Muscle of leg (tissue), 11 donors: Measurements from ENCODE around the gene RPS2. TPM values are rescaled to one million over a fixed set of nuclear protein-coding genes. Genes with fewer than 3 reads are reported as not detected.
"Not testable (repeated sequence)": the region's sequence is repeated elsewhere in the genome, so short reads cannot be mapped to it uniquely, and the experiment has no call there.

Experiments
- DNase-seq: peaks from one replicate; pipeline ENCODE4 v3.0.0; 2013
- H3K27ac ChIP-seq: one replicate; pipeline ENCODE4 v1.5.1; 2013; ENCODE audit warnings: mild to moderate bottlenecking, low read length, control low read depth
- H3K27me3 ChIP-seq: one replicate; pipeline ENCODE4 v1.6.1; 2013; ENCODE audit warnings: low read length; ENCODE audit not compliant: control insufficient read depth, insufficient read depth
- H3K36me3 ChIP-seq: one replicate; pipeline ENCODE4 v1.6.1; 2013; ENCODE audit warnings: low read length; ENCODE audit not compliant: control insufficient read depth, insufficient read depth
- H3K4me1 ChIP-seq: one replicate; pipeline ENCODE4 v1.6.1; 2013; ENCODE audit warnings: low read length; ENCODE audit not compliant: control insufficient read depth, insufficient read depth
- H3K4me3 ChIP-seq: one replicate; pipeline ENCODE4 v1.5.1; 2013; ENCODE audit warnings: low read length, control low read depth
- H3K9me3 ChIP-seq: replicated peaks from 2 replicates; pipeline ENCODE4 v1.6.1; 2013; ENCODE audit warnings: low read depth, low read length; ENCODE audit not compliant: control insufficient read depth
- WGBS: methylation state at CpG from one replicate; pipeline ENCODE4 v1.1.5; 2013; ENCODE audit warnings: missing lambda C conversion rate; ENCODE audit not compliant: insufficient coverage; 5-methylcytosine and 5-hydroxymethylcytosine counted together
- polyA plus RNA-seq, 8 donors: library from polyadenylated mRNA; unstranded; fragments of 120-200 nt; gene quantifications; one replicate each; pipeline versions ENCODE4 v1.2.1 to v1.2.3, GENCODE V29; 2013; ENCODE audit warnings: inconsistent platforms in 1 of 8, low replicate concordance in 1 of 8; ENCODE audit not compliant: insufficient read length in 8 of 8, insufficient read depth in 1 of 8
- total RNA-seq: library from RNA; stranded (reverse); fragments of 120-200 nt; gene quantifications from one replicate; pipeline ENCODE4 v1.2.4, GENCODE V29; 2013

RPS2 gene
- total and polyA plus RNA-seq, 9 donors: 2,334 to 3,712 (median 3,453) TPM

GRCh38 chr16:1965396-1966001 is 873 bp upstream of the RPS2 start:
- Histone ChIP-seq H3K36me3 (peaks cover 32% of the 10 kb centered on the region), H3K4me3 (peak overlapping the region; percentile 93), H3K4me1 (peaks cover 30% of the 10 kb centered on the region), H3K27me3 (no peaks in the 10 kb centered on the region), H3K27ac (peak overlapping the region; percentile 97), H3K9me3 (no peaks in the 10 kb centered on the region)
- no peak for DNase-seq
- WGBS: 19% methylated on average over 24 of the region's 24 CpGs

DNA sequence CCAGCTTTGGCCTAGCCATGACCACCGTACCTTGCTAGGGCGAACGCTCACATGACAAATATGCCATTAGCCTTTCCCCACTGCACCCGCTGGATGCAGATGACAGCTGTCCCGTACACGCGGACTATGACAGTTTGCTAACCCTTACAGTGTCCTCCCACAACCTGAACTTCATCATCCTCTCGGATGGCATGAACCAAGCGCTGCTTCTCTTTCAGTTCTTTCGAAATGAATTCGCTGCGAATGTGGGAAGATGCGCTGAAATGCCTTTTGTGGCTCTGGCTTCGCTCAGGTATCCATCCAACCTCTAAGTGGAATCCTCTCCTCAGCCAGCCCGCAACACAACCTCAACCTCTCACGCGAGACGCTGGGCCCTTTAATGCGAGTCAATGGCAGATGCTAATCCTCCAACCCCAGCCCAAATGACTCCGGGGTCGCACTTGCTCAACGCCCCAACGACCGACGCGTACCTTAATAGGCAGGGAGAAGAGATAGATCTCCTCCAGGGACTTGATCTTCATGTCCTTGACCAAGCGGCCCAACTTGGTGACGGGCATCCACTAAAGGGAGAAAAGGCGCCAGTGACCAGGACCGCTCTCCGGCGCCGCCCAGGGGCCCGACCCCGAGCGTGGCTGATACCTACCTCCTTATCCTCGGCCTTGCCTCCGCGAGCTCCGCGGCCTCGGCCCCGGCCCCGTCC is 670 bp downstream of the RPS2 start:
- Histone ChIP-seq H3K36me3 (peaks cover 33% of the 10 kb centered on the region), H3K4me1 (peaks cover 38% of the 10 kb centered on the region), H3K27me3 (no peaks in the 10 kb centered on the region), H3K4me3 (peak overlapping the region; percentile 93), H3K9me3 (no peaks in the 10 kb centered on the region), H3K27ac (peak overlapping the region; percentile 96)
- 5% methylated on average over 29 of the region's 44 CpGs for WGBS
- peak; percentile 50 for DNase-seq

DNA sequence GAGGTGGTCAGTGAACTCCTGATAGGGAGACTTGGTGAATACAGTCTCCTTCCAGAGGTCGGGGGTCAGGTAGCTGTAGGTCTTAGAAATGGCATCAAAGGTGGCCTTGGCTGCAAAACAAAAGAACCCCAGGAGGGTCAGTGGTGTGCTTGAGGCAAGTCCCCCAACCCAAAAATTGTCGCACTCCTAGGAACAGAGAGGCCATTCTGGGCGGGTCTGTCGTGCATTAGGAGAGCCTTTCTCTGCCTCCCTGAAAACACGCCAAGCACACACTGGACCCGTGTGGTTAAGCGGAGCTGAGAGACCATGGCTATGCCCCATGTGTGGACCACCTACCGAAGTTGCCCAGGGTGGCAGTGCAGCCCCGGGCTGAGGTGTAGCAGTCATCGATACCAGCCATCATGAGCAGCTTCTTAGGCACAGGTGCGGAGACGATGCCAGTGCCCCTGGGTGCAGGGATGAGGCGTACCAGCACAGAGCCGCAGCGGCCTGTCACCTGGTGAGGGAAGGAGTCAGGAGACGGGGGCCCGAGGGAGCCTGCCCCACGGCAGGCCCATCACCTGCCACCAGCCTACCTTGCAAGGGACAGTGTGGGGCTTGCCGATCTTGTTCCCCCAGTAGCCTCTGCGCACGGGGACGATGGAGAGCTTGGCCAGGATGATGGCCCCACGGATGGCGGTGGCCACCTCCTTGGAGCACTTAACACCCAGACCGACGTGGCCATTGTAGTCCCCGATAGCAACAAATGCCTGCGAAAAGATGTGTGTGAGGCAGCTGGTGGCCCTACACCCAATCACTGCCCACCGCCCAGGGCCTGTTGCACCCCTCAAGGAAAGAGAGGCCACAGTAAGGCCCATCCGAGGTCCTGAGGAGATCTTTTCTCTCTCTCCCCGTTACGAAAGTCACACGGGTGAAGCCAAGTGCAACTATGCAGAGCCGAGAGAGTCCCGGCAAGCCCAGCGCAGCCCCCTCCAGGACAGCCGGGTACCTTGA is 2.2 kb downstream of the RPS2 start:
- not testable (repeated sequence) for H3K9me3 ChIP-seq, H3K4me3 ChIP-seq, DNase-seq, H3K27me3 ChIP-seq, H3K27ac ChIP-seq
- H3K4me1 ChIP-seq: peaks cover 42% of the 10 kb centered on the region
- 80% methylated on average over 13 of the region's 37 CpGs for WGBS
- peaks cover 33% of the 10 kb centered on the region for H3K36me3 ChIP-seq

DNA sequence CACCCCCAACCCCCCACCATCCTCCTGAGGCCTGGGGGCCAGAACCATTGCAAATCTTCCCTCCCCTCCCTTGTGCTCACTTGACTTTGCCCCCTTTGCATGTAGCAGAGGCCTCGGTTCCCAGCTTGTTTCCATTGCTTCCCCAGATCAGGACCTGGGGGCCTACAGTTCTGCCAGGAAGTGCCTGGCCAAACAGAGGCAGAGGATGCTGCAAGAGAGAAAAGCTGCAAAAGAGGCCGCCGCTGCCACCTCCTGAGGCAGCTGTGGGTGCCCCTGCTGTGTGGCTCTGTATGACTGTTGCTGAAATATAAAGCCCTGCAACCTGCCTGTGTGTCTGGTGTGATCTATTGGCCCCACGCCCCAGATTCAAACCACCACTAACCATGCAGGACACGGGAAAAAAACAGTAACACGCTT is 3.0 kb downstream of the RPS2 start:
- Histone ChIP-seq H3K9me3 (no peaks in the 10 kb centered on the region), H3K4me1 (peaks cover 42% of the 10 kb centered on the region), H3K36me3 (peaks cover 33% of the 10 kb centered on the region), H3K27me3 (no peaks in the 10 kb centered on the region), H3K27ac (no peak overlapping the region), H3K4me3 (no peak overlapping the region)
- no peak for DNase-seq
- 50% methylated on average over 3 of the region's 6 CpGs for WGBS

DNA sequence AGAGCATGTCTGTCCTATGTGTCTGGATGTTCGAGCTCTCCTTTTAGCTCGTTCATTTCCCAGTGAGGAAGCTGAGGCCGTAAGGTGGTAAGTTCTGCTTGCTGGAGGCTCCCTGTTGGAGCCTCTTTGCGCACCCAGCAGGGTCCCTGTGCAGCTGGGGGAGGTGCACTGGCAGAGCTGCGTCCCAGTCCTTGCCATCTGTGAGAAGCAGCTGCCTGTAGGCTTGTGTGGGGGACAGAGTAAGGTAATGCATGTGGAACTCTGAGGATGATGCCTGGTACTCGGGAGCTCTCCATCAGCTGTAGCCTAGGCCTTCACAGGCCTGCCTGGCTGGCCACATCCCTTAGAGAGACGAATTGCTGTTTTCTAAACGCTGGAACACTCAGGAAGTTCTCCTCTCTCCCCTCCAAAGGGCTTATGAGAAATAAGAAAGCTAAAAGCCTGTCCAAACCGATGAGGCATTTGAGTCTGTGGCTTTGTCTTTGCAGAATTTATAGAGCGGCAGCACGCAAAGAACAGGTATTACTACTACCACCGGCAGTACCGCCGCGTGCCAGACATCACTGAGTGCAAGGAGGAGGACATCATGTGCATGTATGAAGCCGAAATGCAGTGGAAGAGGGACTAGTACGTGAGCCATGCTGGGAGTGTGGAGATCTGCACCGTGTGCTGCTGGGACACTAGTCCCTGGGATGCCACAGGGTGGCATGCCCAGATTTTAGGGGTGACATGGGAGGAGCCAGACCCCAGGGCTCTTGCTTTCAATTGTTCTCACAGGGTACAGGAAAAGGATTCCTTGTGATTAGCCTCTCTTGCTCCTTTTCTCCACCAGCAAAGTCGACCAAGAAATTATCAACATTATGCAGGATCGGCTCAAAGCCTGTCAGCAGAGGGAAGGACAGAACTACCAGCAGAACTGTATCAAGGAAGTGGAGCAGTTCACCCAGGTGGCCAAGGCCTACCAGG is 3.7 kb downstream of the RPS2 start:
- DNase-seq: no peak
- WGBS: 49% methylated on average over 16 of the region's 20 CpGs
- H3K9me3 ChIP-seq: no peaks in the 10 kb centered on the region
- H3K27ac ChIP-seq: no peak overlapping the region
- H3K4me3 ChIP-seq: peak overlapping the region; percentile 0
- no peaks in the 10 kb centered on the region for H3K27me3 ChIP-seq
- peaks cover 32% of the 10 kb centered on the region for H3K36me3 ChIP-seq
- H3K4me1 ChIP-seq: peaks cover 41% of the 10 kb centered on the region

GRCh38 chr16:1959269-1960039 is 5.2 kb downstream of the RPS2 start, which contains the start of gene NDUFB10:
TSS of gene NDUFB10 (plus strand) at chr16:1959538. CDS start at chr16:1959625, 87 bp downstream.
- peak; percentile 94 for DNase-seq
- peak within 1 kb of the TSS; percentile 59 for H3K27ac ChIP-seq
- no peaks in the 10 kb centered on the region for H3K9me3 ChIP-seq
- H3K36me3 ChIP-seq: peaks cover 27% of the 10 kb centered on the region
- H3K4me1 ChIP-seq: peaks cover 39% of the 10 kb centered on the region
- no peaks in the 10 kb centered on the region for H3K27me3 ChIP-seq
- peak within 1 kb of the TSS; percentile 79 for H3K4me3 ChIP-seq
- WGBS: under 1% methylated on average over 77 of the region's 79 CpGs

GRCh38 chr16:1958715-1959268 is 5.8 kb downstream of the RPS2 start:
- no peak for DNase-seq
- peaks cover 44% of the 10 kb centered on the region for H3K4me1 ChIP-seq
- H3K27ac ChIP-seq: peak overlapping the region; percentile 59
- H3K36me3 ChIP-seq: peaks cover 27% of the 10 kb centered on the region
- peak overlapping the region; percentile 15 for H3K4me3 ChIP-seq
- H3K9me3 ChIP-seq: no peaks in the 10 kb centered on the region
- WGBS: 29% methylated on average over 11 of the region's 14 CpGs
- no peaks in the 10 kb centered on the region for H3K27me3 ChIP-seq

GRCh38 chr16:1958143-1958491 is 6.5 kb downstream of the RPS2 start:
- 65% methylated on average over 23 of the region's 30 CpGs for WGBS
- not testable (repeated sequence) for DNase-seq, H3K9me3 ChIP-seq, H3K27ac ChIP-seq, H3K27me3 ChIP-seq, H3K4me3 ChIP-seq
- Histone ChIP-seq H3K36me3 (peaks cover 24% of the 10 kb centered on the region), H3K4me1 (peaks cover 41% of the 10 kb centered on the region)
